Kidney (tissue), 14 donors: ENCODE results near the gene GJA5. TPM values are rescaled to one million over a fixed set of nuclear protein-coding genes. Genes with fewer than 3 reads are reported as not detected.

Experiments
- DNase-seq, 5 donors: peaks; one replicate each; pipeline ENCODE4 v3.0.0-alpha.2; 2013 to 2020
- FAIRE-seq: peaks from 2 replicates; lab custom pipeline; 2012; peaks lifted over from hg19 to GRCh38; lab: Jason Lieb, UNC
- H3K27ac ChIP-seq, 2 donors: one replicate each; pipeline ENCODE4 v1.7.0; 2013; ENCODE audit warnings: low read depth in 2 of 2, low read length in 2 of 2, inconsistent platforms in 1 of 2
- H3K27me3 ChIP-seq: one replicate; pipeline ENCODE4 v1.7.1; 2013; ENCODE audit warnings: low read length, inconsistent platforms; ENCODE audit not compliant: control insufficient read depth, insufficient read depth
- H3K36me3 ChIP-seq, 3 donors: one replicate each; pipeline versions ENCODE4 v1.7.0 to v1.7.1; 2013; ENCODE audit warnings: low read length in 3 of 3, control low read depth in 1 of 3, inconsistent platforms in 1 of 3; ENCODE audit not compliant: insufficient read depth in 3 of 3, control insufficient read depth in 2 of 3
- H3K4me1 ChIP-seq, 3 donors: one replicate each; pipeline versions ENCODE4 v1.7.0 to v1.7.1; 2013; ENCODE audit warnings: low read length in 3 of 3, inconsistent platforms in 1 of 3, low read depth in 1 of 3; ENCODE audit not compliant: control insufficient read depth in 2 of 3, insufficient read depth in 2 of 3
- H3K4me3 ChIP-seq, 3 donors: one replicate each; pipeline versions ENCODE4 v1.7.0 to v1.8.1; 2013; ENCODE audit warnings: low read length in 3 of 3, control low read depth in 1 of 3, inconsistent platforms in 1 of 3
- H3K9ac ChIP-seq, 3 donors: one replicate each; pipeline versions ENCODE4 v1.7.0 to v1.7.1; 2013; ENCODE audit warnings: low read length in 3 of 3, control low read depth in 1 of 3, inconsistent platforms in 1 of 3
- H3K9me3 ChIP-seq, 3 donors: one replicate each; pipeline versions ENCODE4 v1.7.0 to v1.7.1; 2013; ENCODE audit warnings: low read length in 3 of 3, control low read depth in 1 of 3, inconsistent platforms in 1 of 3; ENCODE audit not compliant: control insufficient read depth in 2 of 3, insufficient read depth in 1 of 3
- CTCF ChIP-seq: IDR thresholded peaks from 3 replicates; pipeline ENCODE4 v1.5.1; 2012; ENCODE audit warnings: mild to moderate bottlenecking, moderate library complexity, borderline replicate concordance; ENCODE audit not compliant: insufficient read depth; ENCODE audit errors: extremely low read depth
- intact Hi-C: fragments of 100-400 bp; cut with DNase I; formaldehyde crosslinking; loops from one replicate; pipeline ENCODE4 v1.11.1; 2022
- polyA plus RNA-seq: library from polyadenylated mRNA; stranded (reverse); fragments of 350-450 nt; fragmentation: Illumina TruSeq; extraction: RNeasy Lipid Tissue Mini Kit (QIAGEN cat#74804); gene quantifications from one replicate; pipeline ENCODE4 v1.2.3, GENCODE V29; 2014; ENCODE audit warnings: low read depth, low replicate concordance; ENCODE audit not compliant: insufficient read depth
- total RNA-seq: library from RNA; stranded (reverse); fragmentation: NEBNext Ultra II Directional; extraction: Animal tissue kit (Norgen Biotek cat#: 25700); gene quantifications from one replicate; pipeline ENCODE4 v1.2.1, GENCODE V29; 2021
- donor health status: control.
- donor health status: control.
- donor health status: control.
- donor health status: control.
- donor health status: control.
- donor health status: DM: yes; HTN: yes; CAD: no.
- donor health status: Normal renal cell carcinoma (clear cell type).

GJA5 gene
- total and polyA plus RNA-seq, 2 donors from 2014 or later: 28.3 to 36.4 TPM

GRCh38 chr1:147757015-147757990, 3.1 kb downstream of the GJA5 start:
- TF ChIP-seq CTCF: no peak
- Histone ChIP-seq H3K9ac (no peak overlapping the region), H3K36me3 (no peaks in the 10 kb centered on the region), H3K9me3 (no peaks in the 10 kb centered on the region), H3K4me3 (no peak overlapping the region), H3K27me3 (no peaks in the 10 kb centered on the region), H3K4me1 (peaks cover 0 to 15% (median 5%) of the 10 kb centered on the region in 3 donors), H3K27ac (no peak overlapping the region)
- intact Hi-C loops: no loop called here
- FAIRE-seq: no peak
- no peak for DNase-seq

GRCh38 chr1:147756341-147756740, 4.1 kb downstream of the GJA5 start:
- no peak for TF ChIP-seq CTCF
- peaks cover 0 to 8% (median 0%) of the 10 kb centered on the region in 3 donors for H3K4me1 ChIP-seq
- H3K9ac ChIP-seq: no peak overlapping the region
- DNase-seq: no peak
- H3K36me3 ChIP-seq: no peaks in the 10 kb centered on the region
- H3K27me3 ChIP-seq: no peaks in the 10 kb centered on the region
- no peak overlapping the region for H3K4me3 ChIP-seq
- intact Hi-C loops: no loop called here
- FAIRE-seq: no peak
- H3K27ac ChIP-seq: no peak overlapping the region
- H3K9me3 ChIP-seq: no peaks in the 10 kb centered on the region

DNA sequence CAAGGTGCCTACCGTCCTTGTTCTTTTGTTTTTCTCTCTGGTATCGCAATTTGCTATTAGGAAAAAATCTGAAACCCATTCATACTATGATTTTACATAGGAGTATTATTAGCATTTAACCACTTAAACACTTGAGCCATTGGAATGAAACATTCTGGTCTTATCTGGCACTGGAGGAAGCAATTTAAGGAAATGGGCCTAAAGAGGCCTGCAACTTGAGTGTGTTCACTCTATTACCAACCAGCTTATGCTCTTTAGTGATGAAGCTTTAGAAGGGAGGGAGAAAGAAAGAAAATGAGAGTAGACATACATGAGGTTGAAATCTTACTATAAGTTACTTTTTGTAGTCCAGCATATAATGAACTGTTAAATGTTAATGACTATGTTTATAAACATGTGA, 5.7 kb downstream of the GJA5 start:
- TF ChIP-seq CTCF: no peak
- Histone ChIP-seq H3K27ac (no peak overlapping the region), H3K36me3 (no peaks in the 10 kb centered on the region), H3K4me3 (no peak overlapping the region), H3K9me3 (no peaks in the 10 kb centered on the region), H3K9ac (no peak overlapping the region), H3K27me3 (no peaks in the 10 kb centered on the region), H3K4me1 (peaks cover 0 to 6% (median 0%) of the 10 kb centered on the region in 3 donors)
- intact Hi-C loops: no loop called here
- DNase-seq: no peak
- no peak for FAIRE-seq
